Measurements from ENCODE around the gene FAM13A. TPM values are rescaled to one million over a fixed set of nuclear protein-coding genes. Genes with fewer than 3 reads are reported as not detected.

FAM13A gene
- total and polyA plus RNA-seq, 2 of the 4 experiments (the other 2 are of a cell fraction): 13.1 to 22.0 TPM

- DNase-seq: no peak
Observed at GRCh38 chr4:88989990-88990389, 67.0 kb downstream of the FAM13A start.

More at GRCh38 chr4:88989990-88990389, 67.0 kb downstream of the FAM13A start:
- H2AK9ac ChIP-seq (replicated peaks; ENCODE audit: low read depth, low read length, poor library complexity): no peak overlapping the region
- no peaks in the 10 kb centered on the region for H4K20me1 ChIP-seq (ENCODE audit: insufficient read depth, low read length)
- H2BK20ac ChIP-seq (ENCODE audit: low read depth, low read length): no peak overlapping the region
- H2AK5ac ChIP-seq (ENCODE audit: low read depth, low read length): no peak overlapping the region
- no CpG with 5 or more reads among the region's 1 CpG for WGBS, 2 experiments (ENCODE audit: extremely low coverage in 2 of 2, insufficient read length in 1 of 2)
- H3K27me3 ChIP-seq (ENCODE audit: control insufficient read depth, insufficient read depth, low read length): no peaks in the 10 kb centered on the region
- no TSS peak for BruUV-seq (replicated peaks)
- TF ChIP-seq, protein P1, sequence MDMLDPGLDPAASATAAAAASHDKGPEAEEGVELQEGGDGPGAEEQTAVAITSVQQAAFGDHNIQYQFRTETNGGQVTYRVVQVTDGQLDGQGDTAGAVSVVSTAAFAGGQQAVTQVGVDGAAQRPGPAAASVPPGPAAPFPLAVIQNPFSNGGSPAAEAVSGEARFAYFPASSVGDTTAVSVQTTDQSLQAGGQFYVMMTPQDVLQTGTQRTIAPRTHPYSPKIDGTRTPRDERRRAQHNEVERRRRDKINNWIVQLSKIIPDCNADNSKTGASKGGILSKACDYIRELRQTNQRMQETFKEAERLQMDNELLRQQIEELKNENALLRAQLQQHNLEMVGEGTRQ (IDR thresholded peaks at IDR 0.05; ENCODE audit: low read depth, low read length): no peak
- no peak for TF ChIP-seq MXI1 (IDR thresholded peaks at IDR 0.05; ENCODE audit: borderline replicate concordance, low read depth, low read length)
- TF ChIP-seq NFE2L2 (IDR thresholded peaks at IDR 0.05; ENCODE audit: low read depth, low read length): no peak
- no peak for TF ChIP-seq CEBPB (IDR thresholded peaks at IDR 0.05; ENCODE audit: low read depth, low read length)
- TF ChIP-seq ELK1 (IDR thresholded peaks at IDR 0.05; ENCODE audit: borderline replicate concordance, low read depth, low read length): no peak
- TF ChIP-seq POLR2A (IDR thresholded peaks at IDR 0.05; ENCODE audit: low read depth, low read length): no peak
- no peak for TF ChIP-seq BHLHE40 (IDR thresholded peaks at IDR 0.05; ENCODE audit: low read depth, low read length)
- TF ChIP-seq CTCF (conservative IDR thresholded peaks at IDR 0.05; ENCODE audit: low read depth, low read length): no peak
- TF ChIP-seq SMC3 (IDR thresholded peaks at IDR 0.05; ENCODE audit: low read depth, low read length): no peak
- no peak for TF ChIP-seq MAZ (IDR thresholded peaks at IDR 0.05; ENCODE audit: borderline replicate concordance, low read depth, low read length)
- TF ChIP-seq RFX5 (IDR thresholded peaks at IDR 0.05; ENCODE audit: low read depth, low read length): no peak
- TF ChIP-seq MAFK (IDR thresholded peaks at IDR 0.05; ENCODE audit: low read depth, low read length): no peak
- no peak for TF ChIP-seq CHD1 (IDR thresholded peaks at IDR 0.05; ENCODE audit: low read depth, low read length)
- no peak for TF ChIP-seq RCOR1 (IDR thresholded peaks at IDR 0.05; ENCODE audit: insufficient replicate concordance, low read length)
- no peak for TF ChIP-seq RAD21 (IDR thresholded peaks at IDR 0.05; ENCODE audit: low read length)
- no peak for TF ChIP-seq FOS (IDR thresholded peaks at IDR 0.05; ENCODE audit: low read depth, low read length)
- H2BK120ac ChIP-seq (ENCODE audit: low read depth, low read length): no peak overlapping the region
- H3K4ac ChIP-seq (ENCODE audit: low read depth, low read length): no peak overlapping the region
- no peak overlapping the region for H3K4me3 ChIP-seq (ENCODE audit: insufficient read depth, low read depth, low read length)
- H3K36me3 ChIP-seq (ENCODE audit: control insufficient read depth, insufficient read depth, low read length): no peaks in the 10 kb centered on the region
- no peak overlapping the region for H3K27ac ChIP-seq (ENCODE audit: insufficient read depth, low read length)
- ChIA-PET CTCF (no interaction called here), POLR2A (ENCODE audit: unreplicated experiment) (no interaction called here)
- no peaks in the 10 kb centered on the region; a peak in 1 of 4 replicates for H3K79me1 ChIP-seq (ENCODE audit: low read depth in 1 of 2, low read length in 2 of 2)
- H3K18ac ChIP-seq (ENCODE audit: low read depth, low read length): no peak overlapping the region
- H4K5ac ChIP-seq (ENCODE audit: low read depth, low read length): no peak overlapping the region
- in situ Hi-C loops (cut with MboI; ENCODE audit: low sequenced_read_pairs) (no loop called here), dilution Hi-C loops (cut with HindIII; ENCODE audit: low sequenced_read_pairs, unreplicated experiment) (no loop called here), intact Hi-C loops (cut with micrococcal nuclease) (loop anchor here (5.0 kb wide), 1 partner anchor 128 kb away; no protein-coding TSS in a partner anchor)
- no peak overlapping the region for H4K8ac ChIP-seq (ENCODE audit: low read depth in 2 of 2, low read length in 2 of 2)
- H2BK15ac ChIP-seq (ENCODE audit: low read depth, low read length): no peak overlapping the region
- H3K9ac ChIP-seq (ENCODE audit: low read depth, low read length): no peak overlapping the region
- no peak for ATAC-seq (ENCODE audit: low read depth)
- H2BK5ac ChIP-seq (ENCODE audit: low read depth, low read length, poor library complexity, severe bottlenecking): no peak overlapping the region
- H3K23ac ChIP-seq (ENCODE audit: low read depth, low read length): no peak overlapping the region
- H3K9me3 ChIP-seq (ENCODE audit: control insufficient read depth, insufficient read depth, low read length): no peaks in the 10 kb centered on the region
- H3K9me1 ChIP-seq (ENCODE audit: insufficient read depth, low read length): no peaks in the 10 kb centered on the region
- no peak overlapping the region for H2AFZ ChIP-seq (replicated peaks; ENCODE audit: low read length, poor library complexity)
- H3K56ac ChIP-seq (ENCODE audit: extremely low read depth, insufficient read depth, low read length): no peak overlapping the region
- no peak overlapping the region for H3K4me2 ChIP-seq (ENCODE audit: low read depth, low read length)
- no peak overlapping the region for H4K91ac ChIP-seq (ENCODE audit: insufficient read depth, low read depth, low read length)
- H3K4me1 ChIP-seq (ENCODE audit: control insufficient read depth, insufficient read depth, low read length): no peaks in the 10 kb centered on the region; the same call in 1 of the 2 replicates
- H3K14ac ChIP-seq (replicated peaks; ENCODE audit: low read depth, low read length): no peak overlapping the region

All from IMR-90 (cell line).